HFF-Myc (cell line): ENCODE data around the gene OPRM1.
"Not testable (repeated sequence)": the region's sequence is repeated elsewhere in the genome, so short reads cannot be mapped to it uniquely, and the experiment has no call there.

Experiments
- DNase-seq: peaks from one replicate; pipeline ENCODE4 v3.0.0-alpha.2; 2011; ENCODE audit warnings: low read depth; ENCODE audit errors: extremely low read depth
- H3K4me3 ChIP-seq: replicated peaks from 2 replicates; pipeline ENCODE4 v1.5.1; 2011; ENCODE audit warnings: low read depth, mild to moderate bottlenecking, control low read depth, low read length
- TF ChIP-seq, protein P1 (sequence below): IDR thresholded peaks from 2 replicates; pipeline ENCODE4 v1.5.1; 2012; ENCODE audit warnings: mild to moderate bottlenecking, low read depth, low read length, control low read depth; ENCODE audit errors: missing control alignments

The OPRM1 gene

DNA sequence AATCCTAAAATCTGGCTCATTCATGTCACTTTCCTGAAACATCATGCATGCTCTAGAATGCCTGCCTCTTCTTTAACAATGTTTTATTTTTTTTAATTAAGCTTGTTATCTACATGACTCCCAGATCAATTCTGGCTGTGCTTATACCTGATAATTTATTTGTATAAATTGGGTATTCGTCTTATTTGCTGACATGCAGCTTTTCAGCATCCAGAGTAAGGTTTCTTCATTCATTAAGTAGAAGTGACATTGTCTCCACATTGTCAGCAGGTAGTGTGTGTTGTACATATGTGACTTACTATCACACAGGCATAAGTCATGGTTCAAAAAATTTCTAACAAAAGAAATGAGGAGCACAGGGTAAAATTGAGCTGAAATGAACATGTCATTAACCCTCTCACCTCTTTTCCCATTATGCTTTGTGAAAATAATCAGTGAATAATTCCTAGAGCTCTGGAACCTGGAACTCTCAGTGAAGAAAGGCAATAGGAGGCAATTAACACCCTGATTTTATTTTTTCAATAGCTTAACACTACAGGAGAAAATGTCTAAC is 157.4 kb downstream of the OPRM1 start:
- DNase-seq = no peak
- no peak overlapping the region for H3K4me3 ChIP-seq
- TF ChIP-seq, protein P1, sequence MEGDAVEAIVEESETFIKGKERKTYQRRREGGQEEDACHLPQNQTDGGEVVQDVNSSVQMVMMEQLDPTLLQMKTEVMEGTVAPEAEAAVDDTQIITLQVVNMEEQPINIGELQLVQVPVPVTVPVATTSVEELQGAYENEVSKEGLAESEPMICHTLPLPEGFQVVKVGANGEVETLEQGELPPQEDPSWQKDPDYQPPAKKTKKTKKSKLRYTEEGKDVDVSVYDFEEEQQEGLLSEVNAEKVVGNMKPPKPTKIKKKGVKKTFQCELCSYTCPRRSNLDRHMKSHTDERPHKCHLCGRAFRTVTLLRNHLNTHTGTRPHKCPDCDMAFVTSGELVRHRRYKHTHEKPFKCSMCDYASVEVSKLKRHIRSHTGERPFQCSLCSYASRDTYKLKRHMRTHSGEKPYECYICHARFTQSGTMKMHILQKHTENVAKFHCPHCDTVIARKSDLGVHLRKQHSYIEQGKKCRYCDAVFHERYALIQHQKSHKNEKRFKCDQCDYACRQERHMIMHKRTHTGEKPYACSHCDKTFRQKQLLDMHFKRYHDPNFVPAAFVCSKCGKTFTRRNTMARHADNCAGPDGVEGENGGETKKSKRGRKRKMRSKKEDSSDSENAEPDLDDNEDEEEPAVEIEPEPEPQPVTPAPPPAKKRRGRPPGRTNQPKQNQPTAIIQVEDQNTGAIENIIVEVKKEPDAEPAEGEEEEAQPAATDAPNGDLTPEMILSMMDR = no peak

DNA sequence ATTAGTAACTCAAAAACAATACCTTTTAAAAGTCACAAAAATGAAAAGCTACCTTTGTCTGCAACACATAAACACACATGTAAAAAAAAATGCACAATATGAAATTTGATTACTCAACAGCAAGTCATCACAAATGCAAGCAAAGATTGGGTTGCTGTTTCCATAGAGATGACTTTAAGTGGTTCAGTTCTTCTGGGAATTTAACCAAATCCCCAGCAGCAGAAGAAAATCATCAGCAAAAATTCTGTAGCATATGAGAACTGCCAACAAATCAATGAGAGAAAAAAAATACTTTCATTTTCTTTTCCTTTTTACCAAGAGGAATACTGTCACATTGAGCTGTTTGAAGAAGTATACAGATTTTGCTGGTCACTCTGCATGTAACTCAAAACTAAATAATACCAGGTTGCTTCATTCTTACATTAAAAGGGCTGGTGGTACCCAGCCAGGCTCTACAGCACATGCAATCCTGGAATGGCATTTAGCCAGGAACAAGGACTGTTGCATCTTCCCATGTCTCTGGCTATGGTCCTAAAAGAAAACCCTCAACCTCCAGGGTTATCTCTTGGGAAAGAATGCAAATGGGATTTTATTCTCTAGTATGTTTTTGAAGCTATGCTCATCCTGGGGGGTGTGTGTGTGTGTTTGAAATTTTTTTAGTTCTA is 158.3 kb downstream of the OPRM1 start:
- TF ChIP-seq, protein P1 = no peak
- H3K4me3 ChIP-seq = no peak overlapping the region
- no peak for DNase-seq

- H3K4me3 ChIP-seq, DNase-seq: not testable (repeated sequence)
Observed at GRCh38 chr6:154201688-154202087, 162.6 kb downstream of the OPRM1 start.

DNA sequence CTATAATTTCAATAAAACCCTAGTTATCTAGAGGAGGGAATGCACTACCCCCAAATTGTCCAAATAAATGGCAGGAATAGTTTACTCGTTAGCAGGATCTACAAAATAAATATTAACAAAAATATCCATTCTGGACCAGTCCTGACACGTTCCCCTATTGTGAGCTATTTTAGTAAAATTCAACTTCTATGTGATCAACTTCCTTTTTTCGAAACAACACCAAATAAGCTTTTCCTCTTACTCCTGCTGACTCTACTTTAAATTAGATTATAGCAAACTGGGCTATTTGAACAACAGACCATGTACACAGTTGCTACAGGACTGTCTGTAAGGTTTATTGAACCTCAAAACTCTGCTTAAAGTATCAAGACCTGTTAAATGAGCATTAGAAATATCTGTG is 163.3 kb downstream of the OPRM1 start:
- DNase-seq = no peak
- H3K4me3 ChIP-seq = no peak overlapping the region
- TF ChIP-seq, protein P1 = no peak

GRCh38 chr6:154202958-154203357 is 163.9 kb downstream of the OPRM1 start:
- DNase-seq = no peak
- TF ChIP-seq, protein P1 = no peak
- no peak overlapping the region for H3K4me3 ChIP-seq

DNA sequence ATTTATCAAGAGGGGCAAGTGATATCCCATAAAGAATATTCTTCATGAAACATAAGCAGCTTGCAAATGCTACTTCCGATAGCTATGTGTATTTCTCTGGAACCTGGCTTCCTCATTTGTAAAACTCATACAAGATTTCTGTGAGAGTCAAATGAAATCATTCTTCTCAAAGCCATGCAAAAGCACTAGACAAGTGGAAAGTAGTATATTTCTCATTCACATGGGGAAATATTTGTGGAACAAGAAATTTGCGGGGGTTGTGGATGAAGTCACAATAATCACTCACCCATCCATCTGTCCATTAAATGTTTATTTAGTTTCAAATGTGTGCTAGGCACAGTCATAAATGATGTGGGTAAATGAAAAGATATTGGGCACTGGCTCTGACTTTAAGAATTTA is 167.1 kb downstream of the OPRM1 start:
- no peak for DNase-seq
- H3K4me3 ChIP-seq = no peak overlapping the region
- TF ChIP-seq, protein P1 = no peak

DNA sequence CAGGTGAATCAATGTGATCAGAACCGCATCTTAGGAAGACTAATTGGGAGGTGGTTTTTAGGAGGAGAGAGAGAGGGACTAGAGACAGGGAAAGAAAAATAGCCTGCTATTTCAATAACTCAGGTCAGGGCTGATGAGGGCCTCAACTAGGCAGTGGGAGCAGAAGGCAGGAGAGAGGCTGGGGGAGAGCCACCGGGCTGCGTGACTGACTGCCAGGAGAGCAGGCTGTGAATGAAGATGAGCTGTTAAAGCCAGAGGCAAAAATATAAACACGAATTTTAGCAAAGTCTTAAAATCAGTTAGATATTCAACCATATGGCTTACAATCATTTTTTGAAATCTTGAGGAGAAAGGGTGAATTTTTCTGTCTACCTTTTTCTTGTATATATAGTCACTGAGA is 168.0 kb downstream of the OPRM1 start:
- no peak overlapping the region for H3K4me3 ChIP-seq
- DNase-seq = no peak
- TF ChIP-seq, protein P1 = no peak
